ENCODE data around the gene MCAM. TPM values are rescaled to one million over a fixed set of nuclear protein-coding genes. Genes with fewer than 3 reads are reported as not detected.

Gene MCAM, protein sequence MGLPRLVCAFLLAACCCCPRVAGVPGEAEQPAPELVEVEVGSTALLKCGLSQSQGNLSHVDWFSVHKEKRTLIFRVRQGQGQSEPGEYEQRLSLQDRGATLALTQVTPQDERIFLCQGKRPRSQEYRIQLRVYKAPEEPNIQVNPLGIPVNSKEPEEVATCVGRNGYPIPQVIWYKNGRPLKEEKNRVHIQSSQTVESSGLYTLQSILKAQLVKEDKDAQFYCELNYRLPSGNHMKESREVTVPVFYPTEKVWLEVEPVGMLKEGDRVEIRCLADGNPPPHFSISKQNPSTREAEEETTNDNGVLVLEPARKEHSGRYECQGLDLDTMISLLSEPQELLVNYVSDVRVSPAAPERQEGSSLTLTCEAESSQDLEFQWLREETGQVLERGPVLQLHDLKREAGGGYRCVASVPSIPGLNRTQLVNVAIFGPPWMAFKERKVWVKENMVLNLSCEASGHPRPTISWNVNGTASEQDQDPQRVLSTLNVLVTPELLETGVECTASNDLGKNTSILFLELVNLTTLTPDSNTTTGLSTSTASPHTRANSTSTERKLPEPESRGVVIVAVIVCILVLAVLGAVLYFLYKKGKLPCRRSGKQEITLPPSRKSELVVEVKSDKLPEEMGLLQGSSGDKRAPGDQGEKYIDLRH
- total RNA-seq, result 11.2 and 14.1 TPM in 2 replicates

DNA sequence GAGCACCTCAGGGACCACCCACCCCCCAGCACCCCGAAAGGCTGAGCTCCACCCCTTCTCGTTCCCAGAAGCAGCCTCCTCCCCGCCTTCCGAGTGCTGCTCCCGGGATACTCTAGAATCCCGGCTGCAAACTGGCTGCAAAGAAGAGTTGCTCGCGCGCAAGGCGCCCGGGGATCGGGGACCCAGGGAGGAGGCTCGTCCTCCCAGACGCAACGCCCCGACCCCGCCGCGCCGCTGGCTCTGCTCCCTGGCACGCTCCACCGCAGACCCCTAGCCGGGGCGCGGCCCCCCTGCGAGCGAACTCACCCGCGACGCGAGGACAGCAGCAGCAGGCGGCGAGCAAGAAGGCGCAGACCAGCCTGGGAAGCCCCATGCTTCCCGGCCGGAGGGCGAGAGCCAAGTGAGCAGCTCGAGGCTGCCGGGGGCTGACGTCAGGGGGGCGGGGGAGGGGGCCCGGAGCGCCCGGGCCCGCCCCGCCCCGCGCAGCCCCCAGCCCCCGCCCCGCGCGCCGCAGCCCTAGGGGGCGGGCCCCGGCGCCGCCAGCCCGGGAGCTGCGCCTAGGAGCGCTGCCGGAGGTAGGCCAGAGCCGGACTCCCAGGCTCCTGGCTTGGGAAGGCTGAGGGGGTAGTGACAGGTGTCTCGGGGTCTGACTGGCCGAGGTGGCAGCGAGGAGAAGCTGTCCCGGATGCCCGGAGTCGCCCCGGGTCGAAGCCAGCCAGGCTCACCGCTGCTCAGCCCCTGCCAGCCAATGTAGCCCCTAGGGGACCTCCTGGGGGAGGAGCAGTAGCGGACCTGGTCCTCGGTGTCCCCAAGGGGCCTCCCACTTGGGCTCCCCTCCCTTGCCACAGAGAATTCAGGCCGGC is at the start of gene MCAM:
Gene MCAM (minus strand): TSS at position 402 of the 863 bp plus-strand sequence. CDS start 29 bp downstream, at position 373.
- H2AFZ ChIP-seq (ENCODE audit: low read length), result peak within 1 kb of the TSS; percentile 72

DNA sequence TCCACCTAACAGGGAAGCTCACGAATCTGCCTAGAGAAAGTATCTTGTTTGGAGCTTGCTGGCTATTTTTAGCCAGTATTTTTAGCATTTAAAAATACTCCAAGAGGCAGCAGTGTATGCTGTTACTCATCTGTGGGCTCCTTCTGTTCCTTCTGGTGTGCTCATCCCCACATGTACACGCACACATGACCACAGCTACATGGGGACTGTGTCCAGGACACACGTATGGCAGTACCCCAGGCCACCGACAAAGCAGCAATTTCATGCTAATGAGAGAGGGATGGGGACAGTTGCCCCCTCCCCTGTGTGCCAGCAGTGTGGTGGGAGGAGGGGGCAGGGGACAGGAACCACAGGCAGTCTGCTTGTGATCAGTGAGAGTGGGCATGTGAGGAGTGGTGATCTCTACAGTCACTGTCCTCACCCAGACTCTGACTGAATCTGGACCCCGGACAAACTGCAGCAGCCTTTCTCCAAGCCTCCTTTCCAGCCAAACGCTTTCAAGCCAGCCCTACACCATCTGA is 48.2 kb upstream of the MCAM start:
- TF ChIP-seq, protein P1, sequence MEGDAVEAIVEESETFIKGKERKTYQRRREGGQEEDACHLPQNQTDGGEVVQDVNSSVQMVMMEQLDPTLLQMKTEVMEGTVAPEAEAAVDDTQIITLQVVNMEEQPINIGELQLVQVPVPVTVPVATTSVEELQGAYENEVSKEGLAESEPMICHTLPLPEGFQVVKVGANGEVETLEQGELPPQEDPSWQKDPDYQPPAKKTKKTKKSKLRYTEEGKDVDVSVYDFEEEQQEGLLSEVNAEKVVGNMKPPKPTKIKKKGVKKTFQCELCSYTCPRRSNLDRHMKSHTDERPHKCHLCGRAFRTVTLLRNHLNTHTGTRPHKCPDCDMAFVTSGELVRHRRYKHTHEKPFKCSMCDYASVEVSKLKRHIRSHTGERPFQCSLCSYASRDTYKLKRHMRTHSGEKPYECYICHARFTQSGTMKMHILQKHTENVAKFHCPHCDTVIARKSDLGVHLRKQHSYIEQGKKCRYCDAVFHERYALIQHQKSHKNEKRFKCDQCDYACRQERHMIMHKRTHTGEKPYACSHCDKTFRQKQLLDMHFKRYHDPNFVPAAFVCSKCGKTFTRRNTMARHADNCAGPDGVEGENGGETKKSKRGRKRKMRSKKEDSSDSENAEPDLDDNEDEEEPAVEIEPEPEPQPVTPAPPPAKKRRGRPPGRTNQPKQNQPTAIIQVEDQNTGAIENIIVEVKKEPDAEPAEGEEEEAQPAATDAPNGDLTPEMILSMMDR (IDR thresholded peaks at IDR 0.05; ENCODE audit: extremely low read depth, low read depth, low read length), result no peak
- H3K27me3 ChIP-seq (ENCODE audit: insufficient read depth, low read length), result no peaks in the 10 kb centered on the region
- no peaks in the 10 kb centered on the region for H3K36me3 ChIP-seq (ENCODE audit: insufficient read depth, low read length)
- DNase-seq (ENCODE audit: insufficient read length, low spot score, missing footprints), result peak; percentile 97
- peaks cover 49% of the 10 kb centered on the region for H3K4me1 ChIP-seq (ENCODE audit: insufficient read depth, low read length)
- H3K27ac ChIP-seq (ENCODE audit: low read depth, low read length), result no peak overlapping the region
- no peak overlapping the region for H3K4me3 ChIP-seq (ENCODE audit: insufficient read depth, low read length)
- peak overlapping the region; percentile 44 for H3K4me2 ChIP-seq (ENCODE audit: insufficient read depth, low read length)
- H3K9me3 ChIP-seq (ENCODE audit: low read depth, low read length), result no peaks in the 10 kb centered on the region
- no peaks in the 10 kb centered on the region for H4K20me1 ChIP-seq (ENCODE audit: insufficient read depth, low read length)
- H3K79me2 ChIP-seq (ENCODE audit: insufficient read depth, low read length), result no peaks in the 10 kb centered on the region
- no peak overlapping the region for H2AFZ ChIP-seq (ENCODE audit: low read length)

More for the DNA sequence above, at the start of gene MCAM:
- peak; percentile 95 for DNase-seq (ENCODE audit: insufficient read length, low spot score, missing footprints)
- peak within 1 kb of the TSS; percentile 89 for H3K4me2 ChIP-seq (ENCODE audit: insufficient read depth, low read length)
- no peaks in the 10 kb centered on the region for H3K9me3 ChIP-seq (ENCODE audit: low read depth, low read length)
- peaks cover 5% of the 10 kb centered on the region for H3K36me3 ChIP-seq (ENCODE audit: insufficient read depth, low read length)
- peak within 1 kb of the TSS; percentile 74 for H3K4me3 ChIP-seq (ENCODE audit: insufficient read depth, low read length)
- H3K79me2 ChIP-seq (ENCODE audit: insufficient read depth, low read length), result no peaks in the 10 kb centered on the region
- peaks cover 50% of the 10 kb centered on the region for H3K4me1 ChIP-seq (ENCODE audit: insufficient read depth, low read length)
- no peaks in the 10 kb centered on the region for H4K20me1 ChIP-seq (ENCODE audit: insufficient read depth, low read length)
- peak within 1 kb of the TSS; percentile 92 for H3K27ac ChIP-seq (ENCODE audit: low read depth, low read length)
- H3K27me3 ChIP-seq (ENCODE audit: insufficient read depth, low read length), result no peaks in the 10 kb centered on the region
- TF ChIP-seq, protein P1 (IDR thresholded peaks at IDR 0.05; ENCODE audit: extremely low read depth, low read depth, low read length), result no peak

DNA sequence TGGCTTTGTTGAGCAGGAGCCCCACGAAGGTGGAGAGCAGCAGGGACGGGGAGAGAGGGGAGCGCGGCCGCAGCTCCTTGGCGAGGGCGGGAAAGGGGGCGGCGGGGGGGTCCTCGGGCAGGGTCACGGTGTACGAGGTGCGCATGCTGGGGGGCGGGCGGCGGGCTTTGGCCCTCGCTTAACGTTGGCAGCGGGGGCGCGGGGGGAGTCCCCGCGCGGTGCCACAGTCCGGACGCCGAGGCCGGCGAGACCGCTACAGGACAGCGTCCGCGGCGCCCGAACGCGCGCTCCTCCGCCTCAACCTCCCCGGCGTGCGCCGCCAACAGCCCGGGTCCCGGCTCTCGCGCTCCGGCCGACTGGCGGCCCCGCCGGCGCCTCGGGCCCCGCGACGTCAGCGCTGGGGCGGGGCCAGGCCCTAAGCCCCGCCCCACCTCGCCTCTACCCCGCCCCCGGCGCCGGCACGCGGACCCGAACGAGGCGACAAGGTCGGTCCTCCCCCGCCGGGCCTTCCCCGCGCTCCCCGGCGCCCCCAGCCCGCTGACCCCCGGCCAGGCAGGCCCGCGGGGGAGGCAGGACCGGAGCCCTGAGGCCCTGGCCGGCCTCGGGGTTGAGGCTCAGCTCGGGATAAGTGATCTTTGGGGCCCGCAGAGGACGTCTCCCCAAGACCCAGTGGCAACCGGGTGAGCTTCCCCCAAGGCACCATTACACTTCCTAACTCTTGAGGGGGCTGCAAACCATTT is 47.1 kb upstream of the MCAM start:
- no peaks in the 10 kb centered on the region for H3K79me2 ChIP-seq (ENCODE audit: insufficient read depth, low read length)
- no peaks in the 10 kb centered on the region for H3K9me3 ChIP-seq (ENCODE audit: low read depth, low read length)
- TF ChIP-seq, protein P1 (IDR thresholded peaks at IDR 0.05; ENCODE audit: extremely low read depth, low read depth, low read length), result no peak
- H3K4me1 ChIP-seq (ENCODE audit: insufficient read depth, low read length), result peaks cover 49% of the 10 kb centered on the region
- H4K20me1 ChIP-seq (ENCODE audit: insufficient read depth, low read length), result no peaks in the 10 kb centered on the region
- H3K4me2 ChIP-seq (ENCODE audit: insufficient read depth, low read length), result peak overlapping the region; percentile 44
- no peaks in the 10 kb centered on the region for H3K27me3 ChIP-seq (ENCODE audit: insufficient read depth, low read length)
- no peak overlapping the region for H3K27ac ChIP-seq (ENCODE audit: low read depth, low read length)
- H3K4me3 ChIP-seq (ENCODE audit: insufficient read depth, low read length), result peak overlapping the region; percentile 53
- DNase-seq (ENCODE audit: insufficient read length, low spot score, missing footprints), result peak; percentile 96
- H2AFZ ChIP-seq (ENCODE audit: low read length), result peak overlapping the region; percentile 39
- no peaks in the 10 kb centered on the region for H3K36me3 ChIP-seq (ENCODE audit: insufficient read depth, low read length)

Measured in osteoblast (primary cell).